Mesothelial cell of epicardium (in vitro differentiated cells): ENCODE measurements around the gene MAEA. TPM values are rescaled to one million over a fixed set of nuclear protein-coding genes. Genes with fewer than 3 reads are reported as not detected.
A peak's percentile ranks its signal among the peaks of the same experiment; 100 is the strongest.

Source experiments
- DNase-seq, 2 experiments: peaks; one replicate each; pipeline ENCODE4 v3.0.0; 2021; ENCODE audit warnings: low spot score in 2 of 2; ENCODE audit not compliant: unreplicated experiment in 2 of 2
- H3K27ac Mint-ChIP-seq: 2 replicates; pipeline ENCODE4 v1.8.0; 2021; ENCODE audit warnings: mixed read lengths
- H3K27me3 Mint-ChIP-seq: 2 replicates; pipeline ENCODE4 v1.8.0; 2021; ENCODE audit warnings: low read depth, mixed read lengths
- H3K36me3 Mint-ChIP-seq: 2 replicates; pipeline ENCODE4 v1.8.0; 2021; ENCODE audit warnings: mixed read lengths
- H3K4me1 Mint-ChIP-seq: 2 replicates; pipeline ENCODE4 v1.8.0; 2021; ENCODE audit warnings: mixed read lengths
- H3K4me3 Mint-ChIP-seq: 2 replicates; pipeline ENCODE4 v1.8.0; 2021; ENCODE audit warnings: mild to moderate bottlenecking, moderate library complexity, mixed read lengths
- H3K9me3 Mint-ChIP-seq: 2 replicates; pipeline ENCODE4 v1.8.0; 2021; ENCODE audit warnings: mixed read lengths
- total RNA-seq: library from RNA; stranded (reverse); gene quantifications from 3 replicates; pipeline ENCODE4 v1.2.1, GENCODE V29; 2021
- TF ChIP-seq, protein P1 (sequence below): fragments of 200-600 bp; sonication (generic); IDR thresholded peaks from one replicate; pipeline ENCODE4 v1.5.0; 2021; ENCODE audit warnings: antibody characterized with exemption; ENCODE audit not compliant: unreplicated experiment

MAEA gene
- 73.4 to 78.2 TPM (median 74.7 TPM) in 3 replicates for total RNA-seq

GRCh38 chr4:1289207-1290164 is at the start of gene MAEA:
Gene MAEA (plus strand): TSS chr4:1289891. CDS start chr4:1289914, 23 bp downstream.
- TF ChIP-seq, protein P1, sequence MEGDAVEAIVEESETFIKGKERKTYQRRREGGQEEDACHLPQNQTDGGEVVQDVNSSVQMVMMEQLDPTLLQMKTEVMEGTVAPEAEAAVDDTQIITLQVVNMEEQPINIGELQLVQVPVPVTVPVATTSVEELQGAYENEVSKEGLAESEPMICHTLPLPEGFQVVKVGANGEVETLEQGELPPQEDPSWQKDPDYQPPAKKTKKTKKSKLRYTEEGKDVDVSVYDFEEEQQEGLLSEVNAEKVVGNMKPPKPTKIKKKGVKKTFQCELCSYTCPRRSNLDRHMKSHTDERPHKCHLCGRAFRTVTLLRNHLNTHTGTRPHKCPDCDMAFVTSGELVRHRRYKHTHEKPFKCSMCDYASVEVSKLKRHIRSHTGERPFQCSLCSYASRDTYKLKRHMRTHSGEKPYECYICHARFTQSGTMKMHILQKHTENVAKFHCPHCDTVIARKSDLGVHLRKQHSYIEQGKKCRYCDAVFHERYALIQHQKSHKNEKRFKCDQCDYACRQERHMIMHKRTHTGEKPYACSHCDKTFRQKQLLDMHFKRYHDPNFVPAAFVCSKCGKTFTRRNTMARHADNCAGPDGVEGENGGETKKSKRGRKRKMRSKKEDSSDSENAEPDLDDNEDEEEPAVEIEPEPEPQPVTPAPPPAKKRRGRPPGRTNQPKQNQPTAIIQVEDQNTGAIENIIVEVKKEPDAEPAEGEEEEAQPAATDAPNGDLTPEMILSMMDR: no peak
- Mint-ChIP-seq H3K27me3 (no peaks in the 10 kb centered on the region), H3K9me3 (peaks cover 5% of the 10 kb centered on the region), H3K4me3 (peak within 1 kb of the TSS; percentile 94), H3K36me3 (peaks cover 1% of the 10 kb centered on the region), H3K4me1 (peaks cover 27% of the 10 kb centered on the region), H3K27ac (peak within 1 kb of the TSS; percentile 96)
- DNase-seq: peak; percentile 96 to 97

DNA sequence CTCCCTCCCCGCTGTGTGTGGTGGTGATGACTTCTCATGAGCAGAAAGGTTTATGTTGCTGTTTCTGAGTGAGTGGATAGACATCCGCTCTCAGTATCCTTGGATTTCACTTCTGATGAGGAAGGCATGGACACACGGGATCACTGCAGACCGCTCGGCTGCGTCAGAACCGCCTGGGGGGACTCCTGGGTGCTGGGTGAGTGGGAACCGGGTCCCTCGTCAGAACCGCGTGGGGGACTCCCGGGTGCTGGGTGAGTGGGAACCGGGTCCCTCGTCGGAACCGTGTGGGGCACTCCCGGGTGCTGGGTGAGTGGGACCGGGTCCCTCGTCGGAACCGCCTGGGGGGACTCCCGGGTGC is 49.8 kb upstream of the MAEA start:
- TF ChIP-seq, protein P1: no peak
- no peak for DNase-seq
- Mint-ChIP-seq H3K4me3 (no peak overlapping the region), H3K4me1 (peaks cover 5% of the 10 kb centered on the region), H3K27ac (no peak overlapping the region), H3K27me3 (no peaks in the 10 kb centered on the region), H3K9me3 (no peaks in the 10 kb centered on the region), H3K36me3 (peaks cover 18% of the 10 kb centered on the region)

DNA sequence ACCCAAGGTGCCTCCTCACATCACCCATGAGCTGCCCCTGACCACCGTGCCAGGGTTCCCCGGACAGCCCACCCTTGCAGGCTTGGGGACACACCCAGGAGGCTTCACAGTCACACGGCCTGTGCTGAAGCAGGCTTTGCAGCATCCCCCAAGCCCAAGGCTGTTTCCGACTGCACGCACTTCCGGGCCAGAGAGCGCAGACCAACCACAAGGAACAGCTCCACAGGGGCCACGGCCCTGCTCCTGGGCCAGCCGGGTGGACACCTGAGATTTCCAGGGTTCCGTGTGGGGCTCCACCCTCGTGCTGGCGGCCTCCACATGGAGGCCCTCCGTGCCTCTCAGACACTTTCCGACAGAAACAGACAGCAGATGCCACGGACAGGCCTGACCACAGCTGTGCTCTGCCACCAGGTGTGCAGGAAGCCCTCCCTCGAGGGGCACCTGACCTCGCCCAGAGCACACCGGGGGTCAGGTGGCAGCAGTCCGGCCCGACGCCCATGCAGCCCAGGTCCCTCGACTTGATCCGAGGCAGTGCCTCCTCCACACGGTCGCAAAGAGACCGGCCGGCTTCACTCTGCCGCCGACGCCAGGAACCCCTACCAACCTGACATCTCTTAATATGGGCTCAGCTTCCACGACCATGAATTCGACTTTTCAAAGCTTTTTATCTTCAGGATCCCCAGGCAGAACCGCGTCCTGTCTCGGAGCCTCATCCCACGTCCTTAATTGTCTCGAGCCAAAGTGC is 48.8 kb upstream of the MAEA start:
- no peak overlapping the region for H3K27ac Mint-ChIP-seq
- DNase-seq: no peak
- no peaks in the 10 kb centered on the region for H3K9me3 Mint-ChIP-seq
- TF ChIP-seq, protein P1: no peak
- no peaks in the 10 kb centered on the region for H3K27me3 Mint-ChIP-seq
- H3K36me3 Mint-ChIP-seq: peaks cover 12% of the 10 kb centered on the region
- no peak overlapping the region for H3K4me3 Mint-ChIP-seq
- H3K4me1 Mint-ChIP-seq: peaks cover 14% of the 10 kb centered on the region

DNA sequence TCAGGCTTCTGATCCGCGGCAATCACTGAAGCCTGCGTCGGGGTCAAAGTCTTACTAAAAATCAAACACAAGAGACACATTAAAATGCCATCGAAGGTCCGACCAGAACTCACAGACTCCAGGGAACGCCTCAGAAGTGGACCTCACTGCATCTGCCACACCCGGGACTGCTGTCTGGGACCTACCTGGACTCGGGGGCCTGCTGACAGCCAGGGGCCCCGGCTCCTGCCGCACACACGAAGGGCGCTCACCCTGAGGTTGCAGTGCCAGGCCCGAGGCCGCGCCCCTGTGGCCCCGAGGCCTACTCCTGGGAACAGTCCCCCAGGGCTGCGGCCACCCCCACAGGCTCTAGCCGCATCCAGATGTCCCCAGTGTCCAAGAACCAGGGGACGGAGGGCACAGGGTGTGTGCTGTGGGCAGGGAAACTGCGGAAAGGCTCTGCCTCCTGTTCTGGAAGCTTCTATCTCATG is 48.2 kb upstream of the MAEA start:
- no peak for DNase-seq
- H3K36me3 Mint-ChIP-seq: peaks cover 12% of the 10 kb centered on the region
- peaks cover 20% of the 10 kb centered on the region for H3K4me1 Mint-ChIP-seq
- no peaks in the 10 kb centered on the region for H3K27me3 Mint-ChIP-seq
- H3K27ac Mint-ChIP-seq: no peak overlapping the region
- H3K9me3 Mint-ChIP-seq: no peaks in the 10 kb centered on the region
- TF ChIP-seq, protein P1: no peak
- H3K4me3 Mint-ChIP-seq: no peak overlapping the region

DNA sequence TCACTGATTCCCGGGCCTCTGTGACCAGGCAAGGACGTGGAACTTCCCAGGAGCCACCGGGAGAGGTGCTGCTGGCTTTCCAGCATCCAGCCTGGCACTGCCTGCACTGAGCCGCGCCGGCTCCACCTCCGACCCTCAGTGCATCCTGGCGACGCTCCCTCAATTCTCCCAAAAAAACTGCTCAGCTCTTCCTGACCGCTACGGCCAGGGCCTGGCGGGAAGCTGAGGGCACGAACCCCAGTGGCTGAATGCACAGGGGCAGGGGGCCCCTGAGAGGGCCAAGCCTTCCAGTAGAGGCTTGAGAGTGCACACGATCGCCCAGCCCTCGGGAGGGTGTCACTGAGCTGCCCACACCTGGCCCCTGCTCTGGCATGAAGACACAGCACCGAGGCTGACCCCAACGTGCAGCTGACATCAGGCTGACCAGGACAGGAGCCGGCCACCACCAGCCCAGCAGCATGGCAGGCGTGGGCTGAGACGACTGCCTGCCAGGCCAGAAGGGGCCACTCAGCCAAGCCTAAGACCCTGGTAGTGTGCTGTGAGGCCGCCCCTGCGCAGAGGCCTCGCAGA is 47.7 kb upstream of the MAEA start:
- TF ChIP-seq, protein P1: no peak
- H3K4me1 Mint-ChIP-seq: peaks cover 25% of the 10 kb centered on the region
- no peaks in the 10 kb centered on the region for H3K9me3 Mint-ChIP-seq
- H3K27me3 Mint-ChIP-seq: no peaks in the 10 kb centered on the region
- no peak overlapping the region for H3K4me3 Mint-ChIP-seq
- H3K36me3 Mint-ChIP-seq: peaks cover 12% of the 10 kb centered on the region
- peak in 1 of 2 experiments; percentile 25 for DNase-seq
- no peak overlapping the region for H3K27ac Mint-ChIP-seq
